B cell (primary cell): ENCODE data around the gene XPNPEP2.

Experiments used
- CTCF ChIP-seq: fragments of 200-600 bp; IDR thresholded peaks from one replicate; pipeline ENCODE4 v1.8.0; 2022; ENCODE audit warnings: antibody characterized with exemption, mild to moderate bottlenecking
- EZH2 ChIP-seq: IDR thresholded peaks from 2 replicates; pipeline ENCODE4 v1.6.1; 2012; ENCODE audit warnings: borderline replicate concordance, low read depth, mild to moderate bottlenecking, moderate library complexity, low read length; ENCODE audit not compliant: insufficient read depth, poor library complexity, severe bottlenecking

- TF ChIP-seq CTCF (no peak), EZH2 (no peak)
Observed at GRCh38 chrX:129690435-129690834, 48.3 kb upstream of the XPNPEP2 start.
